A549 (cell line): ENCODE measurements around the gene TXNIP. TPM values are rescaled to one million over a fixed set of nuclear protein-coding genes. Genes with fewer than 3 reads are reported as not detected.
A peak's percentile ranks its signal among the peaks of the same experiment; 100 is the strongest.

Source experiments
- ATAC-seq, 2 experiments: fragments of 200-7000 bp in 1 of 2; fragments of >200 bp in 1 of 2; cut with Nextera tagmentation in 1 of 2; cut with Tn5 transposase in 1 of 2; 3 replicates each; pipeline versions ENCODE4 v1.8.0 to v1.9.1; 2018 to 2020; ENCODE audit warnings: mild to moderate bottlenecking in 1 of 2, moderate library complexity in 1 of 2
- CTCF ChIA-PET: fragments of 300-600 bp; sonication (Branson Sonifier 250); formaldehyde crosslinking; extraction: SDS; loops from one replicate; lab custom pipeline; 2021; ENCODE audit warnings: antibody characterized with exemption, inconsistent platforms; lab: Yijun Ruan, JAX
- POLR2A ChIA-PET: fragments of 350-600 bp; formaldehyde crosslinking; extraction: SDS; loops from one replicate; lab custom pipeline; 2021; ENCODE audit warnings: antibody characterized with exemption, inconsistent platforms; lab: Yijun Ruan, JAX
- DNase-seq, 2 experiments: peaks; one replicate each; pipeline versions ENCODE4 v3.0.0 to v3.0.0-alpha.2; 2011 to 2016; ENCODE audit warnings: low read depth in 1 of 2, low spot score in 1 of 2
- FAIRE-seq: peaks from 2 replicates; lab custom pipeline; 2011; peaks lifted over from hg19 to GRCh38; lab: Jason Lieb, UNC
- H3K27ac ChIP-seq, 2 experiments: fragments of >200 bp; sonication (Bioruptor Twin); formaldehyde crosslinking; 3 replicates each; pipeline ENCODE4 v1.5.1; 2016 to 2017
- H3K4me1 ChIP-seq: fragments of >200 bp; sonication (Bioruptor Twin); formaldehyde crosslinking; 3 replicates; pipeline ENCODE4 v1.6.1; 2016
- H3K4me2 ChIP-seq: fragments of >200 bp; sonication (Bioruptor Twin); formaldehyde crosslinking; 3 replicates; pipeline ENCODE4 v1.6.1; 2016
- H3K4me3 ChIP-seq: fragments of >200 bp; sonication (Bioruptor Twin); formaldehyde crosslinking; 3 replicates; pipeline ENCODE4 v1.5.1; 2016
- H3K9me3 ChIP-seq: fragments of >200 bp; sonication (Bioruptor Twin); formaldehyde crosslinking; 3 replicates; pipeline ENCODE4 v1.6.1; 2016
- CEBPB ChIP-seq, 2 experiments: fragments of >200 bp in 1 of 2; sonication (Bioruptor Twin) in 1 of 2; formaldehyde crosslinking in 1 of 2; IDR thresholded peaks; 2 replicates each; pipeline ENCODE4 v1.6.1; 2012 to 2016
- CHD2 ChIP-seq: fragments of 150-350 bp; IDR thresholded peaks from 2 replicates; pipeline ENCODE4 v1.6.1; 2014; ENCODE audit warnings: low read length; ENCODE audit not compliant: partially characterized antibody
- EP300 ChIP-seq, 2 experiments: fragments of >200 bp; sonication (Bioruptor Twin); formaldehyde crosslinking; IDR thresholded peaks; 2 replicates in 1 of 2; 3 replicates in 1 of 2; pipeline ENCODE4 v1.6.1; 2016 to 2017
- FOSB ChIP-seq: fragments of 250-450 bp; sonication (Bioruptor Pico); IDR thresholded peaks from 2 replicates; pipeline ENCODE4 v1.5.0; 2020; ENCODE audit warnings: mild to moderate bottlenecking, moderate library complexity
- GATA3 ChIP-seq: IDR thresholded peaks from 2 replicates; pipeline ENCODE4 v1.6.1; 2012; ENCODE audit warnings: borderline replicate concordance
- HDAC2 ChIP-seq: fragments of 200-600 bp; sonication (generic); IDR thresholded peaks from 2 replicates; pipeline ENCODE4 v1.6.1; 2016
- JUN ChIP-seq, 2 experiments: fragments of >200 bp; sonication (Bioruptor Twin); formaldehyde crosslinking; IDR thresholded peaks; 2 replicates in 1 of 2; 3 replicates in 1 of 2; pipeline ENCODE4 v1.6.1; 2016 to 2017
- KDM5A ChIP-seq: fragments of 200-600 bp; sonication (generic); IDR thresholded peaks from 2 replicates; pipeline ENCODE4 v1.6.1; 2016; ENCODE audit warnings: antibody characterized with exemption, mild to moderate bottlenecking
- MAFK ChIP-seq: fragments of 450-650 bp; IDR thresholded peaks from 2 replicates; pipeline ENCODE4 v1.6.1; 2014; ENCODE audit not compliant: partially characterized antibody
- POLR2AphosphoS2 ChIP-seq: conservative IDR thresholded peaks from 2 replicates; pipeline ENCODE4 v1.6.1; 2012; ENCODE audit warnings: low read length, improper control_type of control experiment, inconsistent platforms
- RCOR1 ChIP-seq: fragments of 150-350 bp; IDR thresholded peaks from 2 replicates; pipeline ENCODE4 v1.6.1; 2014; ENCODE audit warnings: antibody characterized with exemption, low read length, low read depth
- ZC3H11A ChIP-seq: fragments of 450-650 bp; IDR thresholded peaks from 2 replicates; pipeline ENCODE4 v1.6.1; 2014; ENCODE audit warnings: antibody characterized with exemption, mild to moderate bottlenecking
- WGBS: methylation state at CpG from one replicate; pipeline ENCODE4 v1.1.6; 2017; ENCODE audit errors: missing lambda C conversion rate; 5-methylcytosine and 5-hydroxymethylcytosine counted together
- polyA plus RNA-seq, 4 experiments: library from polyadenylated mRNA; depleted of rRNA in 3 of 4; stranded (reverse); fragments of >200 nt; fragmentation: RNase III in 1 of 4; extraction: RNeasy Plus Mini Kit Qiagen cat#74134 plus additional on column Dnase treatment in 1 of 4; gene quantifications; 2 replicates in 3 of 4; 3 replicates in 1 of 4; pipeline ENCODE4 v1.2.3, GENCODE V29; 2011 to 2017
- TF ChIP-seq, protein P1 (sequence below): fragments of >200 bp; sonication (Bioruptor Twin); formaldehyde crosslinking; IDR thresholded peaks from 3 replicates; pipeline ENCODE4 v1.5.1; 2016
- TF ChIP-seq, protein P2 (sequence below): fragments of >200 bp; sonication (Bioruptor Twin); formaldehyde crosslinking; IDR thresholded peaks from 2 replicates; pipeline ENCODE4 v1.6.1; 2016
- TF ChIP-seq, protein P3 (sequence below): fragments of 250-450 bp; sonication (Bioruptor Pico); IDR thresholded peaks from 2 replicates; pipeline ENCODE4 v1.5.0; 2021; ENCODE audit warnings: mild to moderate bottlenecking, moderate library complexity, borderline replicate concordance
- TF ChIP-seq, protein P4 (sequence below): fragments of 450-650 bp; IDR thresholded peaks from 2 replicates; pipeline ENCODE4 v1.6.1; 2014; ENCODE audit warnings: antibody characterized with exemption

Gene TXNIP
- polyA plus RNA-seq, 2 of the 4 experiments (the other 2 are of a cell fraction), result 3.1 TPM; not detected in 1

DNA sequence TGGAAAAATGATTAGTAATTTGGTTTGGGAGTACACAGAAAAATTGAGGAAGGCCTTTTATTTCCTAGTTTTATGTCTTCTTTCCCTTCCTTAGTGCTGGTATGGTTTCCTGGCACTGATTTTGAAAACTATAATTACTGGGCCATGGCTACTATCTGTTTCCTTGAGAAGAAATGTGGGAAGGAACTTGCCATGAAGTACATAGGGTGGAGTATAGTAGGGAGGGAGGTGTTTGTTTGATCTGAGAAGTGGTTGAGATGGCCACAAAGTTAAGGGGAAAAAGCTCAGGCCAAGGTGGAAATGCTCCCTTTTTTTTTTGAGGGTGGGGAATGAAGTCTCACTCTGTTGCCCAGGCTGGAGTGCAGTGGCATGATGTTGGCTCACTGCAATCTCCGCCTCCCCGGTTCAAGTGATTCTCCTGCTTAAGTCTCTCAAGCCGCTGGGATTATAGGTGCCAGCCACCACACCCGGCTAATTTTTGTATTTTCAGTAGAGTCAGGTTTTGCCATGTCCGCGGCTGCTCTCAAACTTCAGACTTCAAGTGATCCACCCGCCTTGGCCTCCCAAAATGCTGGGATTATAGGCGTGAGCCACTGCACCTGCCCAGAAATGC, 13.9 kb upstream of the TXNIP start:
- no peak for FAIRE-seq
- H3K4me3 ChIP-seq, result no peak overlapping the region
- ChIA-PET CTCF (interaction anchor here (2.5 to 21.3 kb wide), 4 partner anchors 24 to 165 kb away, joined by 7 to 566 read pairs (median 68); partner anchors contain the start of genes NUDT17 and TXNIP), POLR2A (no interaction called here)
- DNase-seq, result no peak
- no peak for TF ChIP-seq KDM5A
- TF ChIP-seq EP300 (IDR thresholded peaks at IDR 0.05), result no peak
- no peaks in the 10 kb centered on the region for H3K9me3 ChIP-seq
- no peak for ATAC-seq
- H3K4me2 ChIP-seq, result no peak overlapping the region
- WGBS, result 90% methylated on average over 8 of the region's 8 CpGs
- peaks cover 5% of the 10 kb centered on the region; the same call in 1 of the 3 replicates for H3K4me1 ChIP-seq
- H3K27ac ChIP-seq, result no peak overlapping the region

DNA sequence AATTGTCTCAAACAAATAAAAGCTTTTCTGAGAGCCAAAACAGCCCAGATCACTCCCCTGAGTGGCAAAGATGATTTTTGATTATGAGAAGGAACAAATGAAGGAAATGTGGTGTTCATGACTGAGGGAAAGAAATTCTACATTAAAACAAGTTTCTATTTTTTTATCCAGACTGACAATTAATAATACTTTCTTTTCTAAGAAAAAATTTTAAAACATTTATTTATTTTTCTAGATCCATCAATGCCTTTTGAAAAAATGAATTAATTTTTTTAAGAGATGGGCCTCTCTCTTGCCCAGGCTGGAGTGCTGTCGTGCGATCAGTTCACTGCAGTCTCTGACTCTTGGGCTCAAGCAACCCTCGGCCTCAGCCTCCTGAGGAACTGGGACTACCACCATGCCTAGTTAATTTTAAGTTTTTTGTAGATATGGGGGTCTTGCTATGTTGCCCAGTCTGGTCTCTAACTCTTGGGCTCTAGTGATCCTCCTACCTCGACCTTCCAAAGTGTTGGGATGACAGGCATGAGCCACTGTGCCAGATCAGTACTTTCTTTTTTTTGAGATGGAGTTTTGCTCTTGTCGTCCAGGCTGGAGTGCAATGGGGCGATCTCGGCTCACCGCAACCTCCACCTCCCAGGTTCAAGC, 11.2 kb upstream of the TXNIP start:
- Histone ChIP-seq H3K4me1 (peaks cover 3% of the 10 kb centered on the region; the same call in 1 of the 3 replicates), H3K4me3 (no peak overlapping the region), H3K27ac (no peak overlapping the region), H3K4me2 (no peak overlapping the region)
- 72% methylated on average over 8 of the region's 8 CpGs for WGBS
- ATAC-seq (no peak), FAIRE-seq (no peak)
- TF ChIP-seq HDAC2, result no peak
- no peak for TF ChIP-seq CHD2
- no peak for TF ChIP-seq RCOR1
- TF ChIP-seq, protein P1, sequence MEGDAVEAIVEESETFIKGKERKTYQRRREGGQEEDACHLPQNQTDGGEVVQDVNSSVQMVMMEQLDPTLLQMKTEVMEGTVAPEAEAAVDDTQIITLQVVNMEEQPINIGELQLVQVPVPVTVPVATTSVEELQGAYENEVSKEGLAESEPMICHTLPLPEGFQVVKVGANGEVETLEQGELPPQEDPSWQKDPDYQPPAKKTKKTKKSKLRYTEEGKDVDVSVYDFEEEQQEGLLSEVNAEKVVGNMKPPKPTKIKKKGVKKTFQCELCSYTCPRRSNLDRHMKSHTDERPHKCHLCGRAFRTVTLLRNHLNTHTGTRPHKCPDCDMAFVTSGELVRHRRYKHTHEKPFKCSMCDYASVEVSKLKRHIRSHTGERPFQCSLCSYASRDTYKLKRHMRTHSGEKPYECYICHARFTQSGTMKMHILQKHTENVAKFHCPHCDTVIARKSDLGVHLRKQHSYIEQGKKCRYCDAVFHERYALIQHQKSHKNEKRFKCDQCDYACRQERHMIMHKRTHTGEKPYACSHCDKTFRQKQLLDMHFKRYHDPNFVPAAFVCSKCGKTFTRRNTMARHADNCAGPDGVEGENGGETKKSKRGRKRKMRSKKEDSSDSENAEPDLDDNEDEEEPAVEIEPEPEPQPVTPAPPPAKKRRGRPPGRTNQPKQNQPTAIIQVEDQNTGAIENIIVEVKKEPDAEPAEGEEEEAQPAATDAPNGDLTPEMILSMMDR, result peak; percentile 3; the same call in 1 of the 3 replicates
- no peak for TF ChIP-seq CEBPB (IDR thresholded peaks at IDR 0.05)
- TF ChIP-seq KDM5A, result no peak
- no peak for TF ChIP-seq POLR2AphosphoS2
- no peak for TF ChIP-seq ZC3H11A
- TF ChIP-seq FOSB (CRISPR knock-in tag), result no peak
- TF ChIP-seq, all 56 proteins: peak for 1
- CTCF ChIA-PET, result interaction anchor here (0.6 to 21.3 kb wide), 35 partner anchors 10 to 181 kb away, joined by 3 to 566 read pairs (median 4); partner anchors contain the start of genes HJV, ITGA10, LIX1L and NUDT17
- H3K9me3 ChIP-seq, result no peaks in the 10 kb centered on the region
- DNase-seq, result no peak
- POLR2A ChIA-PET, result interaction anchor here (1.0 kb wide), 1 partner anchor 80 kb away, joined by 5 read pairs; the partner anchor contains the start of gene RBM8A

DNA sequence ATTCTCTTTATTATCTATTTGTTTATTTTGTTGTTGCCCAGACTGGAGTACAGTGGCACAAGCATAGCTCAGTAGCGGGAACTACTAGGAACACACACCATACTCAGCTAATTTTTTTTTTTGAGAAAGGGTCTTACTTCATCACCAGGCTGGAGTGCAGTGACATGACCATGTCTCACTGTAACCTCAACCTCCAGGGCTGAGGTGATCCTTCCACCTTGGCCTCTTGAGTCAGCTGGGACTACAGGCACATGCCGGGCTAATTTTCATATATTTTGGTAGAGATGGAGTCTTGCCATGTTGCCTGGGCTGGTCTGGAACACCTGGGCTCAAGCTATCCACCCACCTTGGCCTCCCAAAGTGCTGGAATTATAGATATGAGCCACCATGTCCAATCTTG, 5.3 kb upstream of the TXNIP start:
- FAIRE-seq (no peak), DNase-seq (no peak), ATAC-seq (no peak)
- Histone ChIP-seq H3K27ac (no peak overlapping the region; a peak in 1 of 6 replicates), H3K9me3 (no peaks in the 10 kb centered on the region), H3K4me3 (no peak overlapping the region), H3K4me2 (no peak overlapping the region), H3K4me1 (0 out of 3 replicates have a peak, but pooled peaks cover 3% of the 10 kb centered on the region)
- TF ChIP-seq MAFK, result no peak
- no peak for TF ChIP-seq JUN (IDR thresholded peaks at IDR 0.05)
- TF ChIP-seq GATA3, result no peak
- TF ChIP-seq, protein P2, sequence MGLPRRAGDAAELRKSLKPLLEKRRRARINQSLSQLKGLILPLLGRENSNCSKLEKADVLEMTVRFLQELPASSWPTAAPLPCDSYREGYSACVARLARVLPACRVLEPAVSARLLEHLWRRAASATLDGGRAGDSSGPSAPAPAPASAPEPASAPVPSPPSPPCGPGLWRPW, result no peak
- TF ChIP-seq, protein P3, sequence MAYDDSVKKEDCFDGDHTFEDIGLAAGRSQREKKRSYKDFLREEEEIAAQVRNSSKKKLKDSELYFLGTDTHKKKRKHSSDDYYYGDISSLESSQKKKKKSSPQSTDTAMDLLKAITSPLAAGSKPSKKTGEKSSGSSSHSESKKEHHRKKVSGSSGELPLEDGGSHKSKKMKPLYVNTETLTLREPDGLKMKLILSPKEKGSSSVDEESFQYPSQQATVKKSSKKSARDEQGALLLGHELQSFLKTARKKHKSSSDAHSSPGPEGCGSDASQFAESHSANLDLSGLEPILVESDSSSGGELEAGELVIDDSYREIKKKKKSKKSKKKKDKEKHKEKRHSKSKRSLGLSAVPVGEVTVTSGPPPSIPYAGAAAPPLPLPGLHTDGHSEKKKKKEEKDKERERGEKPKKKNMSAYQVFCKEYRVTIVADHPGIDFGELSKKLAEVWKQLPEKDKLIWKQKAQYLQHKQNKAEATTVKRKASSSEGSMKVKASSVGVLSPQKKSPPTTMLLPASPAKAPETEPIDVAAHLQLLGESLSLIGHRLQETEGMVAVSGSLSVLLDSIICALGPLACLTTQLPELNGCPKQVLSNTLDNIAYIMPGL (CRISPR knock-in tag), result no peak
- TF ChIP-seq, protein P4, sequence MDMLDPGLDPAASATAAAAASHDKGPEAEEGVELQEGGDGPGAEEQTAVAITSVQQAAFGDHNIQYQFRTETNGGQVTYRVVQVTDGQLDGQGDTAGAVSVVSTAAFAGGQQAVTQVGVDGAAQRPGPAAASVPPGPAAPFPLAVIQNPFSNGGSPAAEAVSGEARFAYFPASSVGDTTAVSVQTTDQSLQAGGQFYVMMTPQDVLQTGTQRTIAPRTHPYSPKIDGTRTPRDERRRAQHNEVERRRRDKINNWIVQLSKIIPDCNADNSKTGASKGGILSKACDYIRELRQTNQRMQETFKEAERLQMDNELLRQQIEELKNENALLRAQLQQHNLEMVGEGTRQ, result no peak
- 86% methylated on average over 2 of the region's 2 CpGs for WGBS
- CTCF ChIA-PET, result interaction anchor here (1.7 to 21.3 kb wide), 2 partner anchors 15 to 156 kb away, joined by 4 to 566 read pairs; partner anchors contain the start of genes NUDT17 and TXNIP
- POLR2A ChIA-PET, result no interaction called here
